Measurements from ENCODE around the gene PRPSAP1.
A peak's percentile ranks its signal among the peaks of the same experiment; 100 is the strongest.
"Not testable (repeated sequence)": the region's sequence is repeated elsewhere in the genome, so short reads cannot be mapped to it uniquely, and the experiment has no call there.

The PRPSAP1 gene

GRCh38 chr17:76327696-76328095, 26.0 kb downstream of the PRPSAP1 start:
- ATAC-seq: no peak
- DNase-seq: no peak
- no peaks in the 10 kb centered on the region for H3K9me3 Mint-ChIP-seq
- no peaks in the 10 kb centered on the region for H3K27me3 Mint-ChIP-seq
- H3K4me1 Mint-ChIP-seq: no peaks in the 10 kb centered on the region
- no peak overlapping the region for H3K4me3 Mint-ChIP-seq
- H3K27ac Mint-ChIP-seq: no peak overlapping the region

GRCh38 chr17:76326306-76326705, 27.4 kb downstream of the PRPSAP1 start:
- ATAC-seq (no peak), DNase-seq (no peak)
- no peaks in the 10 kb centered on the region for H3K4me1 Mint-ChIP-seq
- no peak overlapping the region for H3K4me3 Mint-ChIP-seq
- H3K27me3 Mint-ChIP-seq: no peaks in the 10 kb centered on the region
- no peaks in the 10 kb centered on the region for H3K9me3 Mint-ChIP-seq
- no peak overlapping the region for H3K27ac Mint-ChIP-seq

- H3K27ac Mint-ChIP-seq: no peak overlapping the region
- H3K4me1 Mint-ChIP-seq: no peaks in the 10 kb centered on the region
- H3K4me3 Mint-ChIP-seq: no peak overlapping the region
- ATAC-seq (no peak), DNase-seq (no peak)
- no peaks in the 10 kb centered on the region for H3K9me3 Mint-ChIP-seq
- no peaks in the 10 kb centered on the region for H3K27me3 Mint-ChIP-seq
Observed at GRCh38 chr17:76318586-76318985, 35.1 kb downstream of the PRPSAP1 start.

DNA sequence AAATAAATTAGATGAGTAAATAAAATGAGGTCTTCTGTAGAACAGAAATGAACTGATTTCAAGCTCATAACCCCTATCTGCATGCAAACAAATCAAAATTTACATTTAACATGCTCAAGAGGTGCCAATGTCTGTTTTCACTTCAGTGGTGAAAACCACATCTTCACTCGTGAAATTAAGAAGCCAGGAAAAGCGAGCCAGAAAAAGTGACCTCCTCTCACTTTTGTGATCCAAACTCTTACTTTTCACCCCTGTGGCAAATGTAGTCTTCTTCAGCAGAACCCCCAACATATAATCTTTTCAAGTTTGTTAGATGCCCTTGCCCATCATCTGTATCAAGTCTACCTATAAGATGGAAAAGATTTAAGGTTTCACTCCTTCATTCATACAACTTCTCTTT, 36.2 kb downstream of the PRPSAP1 start:
- no peak overlapping the region for H3K4me3 Mint-ChIP-seq
- ATAC-seq (no peak), DNase-seq (no peak)
- peaks cover 6% of the 10 kb centered on the region for H3K4me1 Mint-ChIP-seq
- H3K27ac Mint-ChIP-seq: peak overlapping the region in 1 of 2 donors; percentile 96
- no peaks in the 10 kb centered on the region for H3K9me3 Mint-ChIP-seq
- H3K27me3 Mint-ChIP-seq: no peaks in the 10 kb centered on the region

GRCh38 chr17:76314392-76315227, 39.1 kb downstream of the PRPSAP1 start:
- ATAC-seq (no peak), DNase-seq (no peak)
- H3K27me3 Mint-ChIP-seq: no peaks in the 10 kb centered on the region
- H3K4me1 Mint-ChIP-seq: peaks cover 6% of the 10 kb centered on the region
- H3K9me3 Mint-ChIP-seq: no peaks in the 10 kb centered on the region
- no peak overlapping the region for H3K27ac Mint-ChIP-seq
- H3K4me3 Mint-ChIP-seq: no peak overlapping the region

GRCh38 chr17:76312735-76313134, 41.0 kb downstream of the PRPSAP1 start:
- ATAC-seq (no peak), DNase-seq (no peak)
- Mint-ChIP-seq H3K27me3 (no peaks in the 10 kb centered on the region), H3K4me3 (no peak overlapping the region), H3K27ac (no peak overlapping the region), H3K9me3 (no peaks in the 10 kb centered on the region), H3K4me1 (peaks cover 6% of the 10 kb centered on the region)

- ATAC-seq (no peak), DNase-seq (no peak)
- H3K27ac Mint-ChIP-seq: no peak overlapping the region
- peaks cover 6% of the 10 kb centered on the region for H3K4me1 Mint-ChIP-seq
- no peaks in the 10 kb centered on the region for H3K9me3 Mint-ChIP-seq
- H3K4me3 Mint-ChIP-seq: no peak overlapping the region
- no peaks in the 10 kb centered on the region for H3K27me3 Mint-ChIP-seq
Observed at GRCh38 chr17:76309461-76309860, 44.3 kb downstream of the PRPSAP1 start.

DNA sequence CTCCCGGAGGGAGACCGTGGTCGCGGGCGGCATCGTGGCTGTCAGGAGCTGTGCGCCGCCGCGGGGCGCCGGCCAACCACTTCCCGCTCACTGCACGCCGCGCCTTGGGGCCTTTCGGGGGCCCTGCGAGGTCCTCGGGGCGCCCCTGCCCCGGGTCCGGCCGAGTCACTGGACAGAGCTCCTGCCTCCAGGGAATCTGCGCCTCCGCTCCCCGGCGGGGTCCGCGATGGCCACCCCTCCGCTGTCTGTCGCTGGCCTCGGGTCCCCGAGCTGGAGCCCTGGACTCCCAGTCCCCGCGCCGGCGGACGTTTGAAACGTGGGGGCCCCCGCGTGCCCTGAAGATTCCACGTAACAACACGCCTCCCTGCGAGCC, 45.8 kb downstream of the PRPSAP1 start, which contains the start of gene QRICH2:
QRICH2 (minus strand) TSS at position 311 of the 373 bp plus-strand sequence; CDS start at position 33, 278 bp downstream.
- no peaks in the 10 kb centered on the region for H3K9me3 Mint-ChIP-seq
- DNase-seq: no peak
- ATAC-seq: peak; percentile 26
- peaks cover 4% of the 10 kb centered on the region for H3K4me1 Mint-ChIP-seq
- H3K27me3 Mint-ChIP-seq: no peaks in the 10 kb centered on the region
- H3K4me3 Mint-ChIP-seq: no peak within 1 kb of the TSS
- peak within 1 kb of the TSS in 1 of 2 donors; percentile 63 for H3K27ac Mint-ChIP-seq

DNA sequence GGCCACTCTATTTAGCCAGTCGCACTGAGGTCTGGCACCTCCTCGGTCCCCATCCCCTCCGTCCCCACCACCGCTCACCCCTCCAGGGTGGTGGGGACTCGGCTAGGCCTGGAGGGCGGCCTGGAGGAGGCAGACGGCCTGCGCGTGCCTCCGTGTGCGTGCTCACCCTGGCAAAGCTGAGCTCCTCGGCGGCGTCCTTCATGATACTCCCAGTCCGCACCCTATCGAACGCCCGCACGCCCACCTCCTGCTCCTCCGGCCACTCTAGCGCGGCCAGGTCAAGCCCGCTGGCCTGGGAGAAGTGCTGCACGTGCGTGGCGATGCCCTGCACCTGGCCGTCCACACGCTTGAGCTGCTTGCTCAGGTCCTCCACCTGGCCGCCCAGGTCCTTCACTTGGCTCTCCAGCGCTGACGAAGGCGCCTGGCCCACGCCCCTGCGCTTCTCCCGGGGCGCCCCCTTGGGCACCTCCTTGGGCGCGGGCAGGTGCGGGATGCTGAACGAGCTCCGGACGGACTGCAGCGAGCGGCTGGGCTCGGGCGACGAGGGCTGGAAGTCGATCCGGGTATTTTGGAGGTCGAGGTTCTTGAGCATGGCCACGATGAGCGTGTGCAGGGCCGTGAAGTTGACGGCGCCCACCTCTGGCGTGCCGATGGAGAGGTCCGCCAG, 46.3 kb downstream of the PRPSAP1 start:
- no peak for DNase-seq
- peak; percentile 54 for ATAC-seq
- no peaks in the 10 kb centered on the region for H3K27me3 Mint-ChIP-seq
- H3K9me3 Mint-ChIP-seq: no peaks in the 10 kb centered on the region
- H3K4me3 Mint-ChIP-seq: no peak overlapping the region
- no peak overlapping the region for H3K27ac Mint-ChIP-seq
- no peaks in the 10 kb centered on the region for H3K4me1 Mint-ChIP-seq

DNA sequence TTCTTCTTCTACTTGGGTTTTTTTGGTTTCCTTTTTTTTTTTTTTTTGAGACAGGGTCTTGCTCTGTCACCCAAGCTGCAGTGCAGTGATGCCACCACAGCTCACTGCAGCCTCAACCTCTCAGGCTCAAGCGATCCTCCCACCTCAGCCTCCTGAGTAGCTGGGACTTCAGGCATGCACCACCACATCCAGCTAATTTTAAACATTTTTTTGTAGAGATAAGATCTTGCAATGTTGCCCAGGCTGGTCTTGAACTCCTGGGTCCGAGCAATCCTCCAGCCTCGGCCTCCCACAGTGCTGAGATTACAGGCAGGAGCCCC, 48.6 kb downstream of the PRPSAP1 start:
- H3K4me3 Mint-ChIP-seq, H3K4me1 Mint-ChIP-seq: not testable (repeated sequence)

GRCh38 chr17:76304226-76305134, 49.2 kb downstream of the PRPSAP1 start:
- H3K27ac Mint-ChIP-seq: peak overlapping the region in 1 of 2 donors; percentile 42

More for the DNA sequence above, 48.6 kb downstream of the PRPSAP1 start:
- not testable (repeated sequence) for ATAC-seq, H3K27me3 Mint-ChIP-seq, H3K9me3 Mint-ChIP-seq, H3K27ac Mint-ChIP-seq, DNase-seq

GRCh38 chr17:76297436-76297835, 56.3 kb downstream of the PRPSAP1 start:
- Mint-ChIP-seq H3K27ac (no peak overlapping the region), H3K9me3 (no peaks in the 10 kb centered on the region), H3K4me1 (no peaks in the 10 kb centered on the region), H3K27me3 (no peaks in the 10 kb centered on the region), H3K4me3 (no peak overlapping the region)
- DNase-seq (no peak), ATAC-seq (no peak)

More at GRCh38 chr17:76304226-76305134, 49.2 kb downstream of the PRPSAP1 start:
- no peak for ATAC-seq
- no peaks in the 10 kb centered on the region for H3K27me3 Mint-ChIP-seq
- H3K9me3 Mint-ChIP-seq: no peaks in the 10 kb centered on the region
- no peak overlapping the region for H3K4me3 Mint-ChIP-seq
- no peaks in the 10 kb centered on the region for H3K4me1 Mint-ChIP-seq
- DNase-seq: no peak

- ATAC-seq: no peak
- no peaks in the 10 kb centered on the region for H3K9me3 Mint-ChIP-seq
- H3K27ac Mint-ChIP-seq: no peak overlapping the region
- no peak for DNase-seq
- no peaks in the 10 kb centered on the region for H3K4me1 Mint-ChIP-seq
- H3K27me3 Mint-ChIP-seq: no peaks in the 10 kb centered on the region
- H3K4me3 Mint-ChIP-seq: no peak overlapping the region
Observed at GRCh38 chr17:76296889-76297288, 56.8 kb downstream of the PRPSAP1 start.

GRCh38 chr17:76296186-76296585, 57.5 kb downstream of the PRPSAP1 start:
- Mint-ChIP-seq H3K27me3 (no peaks in the 10 kb centered on the region), H3K9me3 (no peaks in the 10 kb centered on the region), H3K4me1 (no peaks in the 10 kb centered on the region), H3K27ac (no peak overlapping the region), H3K4me3 (no peak overlapping the region)
- no peak for ATAC-seq
- no peak for DNase-seq

DNA sequence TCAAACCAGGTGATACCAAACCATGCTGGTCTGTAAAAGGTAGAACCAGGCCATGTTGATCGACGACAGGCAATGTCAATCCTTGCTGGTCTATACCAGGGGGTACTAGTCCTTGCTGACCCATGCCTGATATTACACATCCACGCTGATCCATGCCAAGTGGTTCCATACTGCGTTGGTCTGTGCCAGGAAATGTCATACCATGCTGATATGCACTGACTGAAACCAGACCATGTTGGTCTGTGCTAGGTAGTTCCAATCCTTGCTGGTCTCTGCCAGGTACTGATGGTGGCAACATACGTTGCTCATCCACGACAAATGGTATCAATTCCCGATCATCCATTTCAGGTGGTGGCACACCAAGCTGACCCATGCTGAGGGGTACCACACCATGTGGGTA, 60.6 kb downstream of the PRPSAP1 start:
- Mint-ChIP-seq H3K9me3 (no peaks in the 10 kb centered on the region), H3K4me3 (no peak overlapping the region), H3K4me1 (no peaks in the 10 kb centered on the region), H3K27me3 (no peaks in the 10 kb centered on the region), H3K27ac (no peak overlapping the region)
- DNase-seq: no peak
- ATAC-seq: no peak

DNA sequence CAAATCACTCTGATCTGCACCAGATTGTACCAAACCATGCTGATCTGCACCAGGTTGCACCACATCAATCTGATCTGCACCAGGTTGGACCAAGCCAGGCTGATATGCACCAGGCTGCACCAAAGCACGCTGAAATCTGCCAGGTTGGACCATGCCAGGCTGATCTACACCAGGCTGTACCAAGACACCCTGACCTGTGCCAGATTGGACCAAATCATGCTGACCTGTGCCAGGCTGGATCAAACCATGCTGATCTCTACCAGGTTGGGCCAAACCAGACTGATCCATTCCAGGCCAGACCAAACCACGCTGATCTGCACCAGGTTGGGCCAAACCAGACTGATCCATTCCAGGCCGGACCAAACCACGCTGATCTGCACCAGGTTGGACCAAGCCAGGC, 61.1 kb downstream of the PRPSAP1 start:
- ATAC-seq (no peak), DNase-seq (no peak)
- Mint-ChIP-seq H3K9me3 (no peaks in the 10 kb centered on the region), H3K4me1 (no peaks in the 10 kb centered on the region), H3K27ac (no peak overlapping the region), H3K4me3 (no peak overlapping the region), H3K27me3 (no peaks in the 10 kb centered on the region)
